GM23338 (cell line): ENCODE results near the gene PRAF2. TPM values are rescaled to one million over a fixed set of nuclear protein-coding genes. Genes with fewer than 3 reads are reported as not detected.

Source experiments
- ATAC-seq: fragments of 200-7000 bp; cut with Tn5 transposase; 3 replicates; pipeline ENCODE4 v1.9.1; 2020
- DNase-seq: peaks from one replicate; pipeline ENCODE4 v3.0.0-alpha.2; 2015; ENCODE audit warnings: low spot score
- H2AFZ ChIP-seq: fragments of 200-600 bp; sonication (generic); 2 replicates; pipeline ENCODE4 v1.8.0; 2016; ENCODE audit warnings: antibody characterized with exemption, mild to moderate bottlenecking, moderate library complexity
- H3F3A ChIP-seq: fragments of 200-600 bp; sonication (generic); replicated peaks from 2 replicates; pipeline ENCODE4 v1.8.0; 2017; ENCODE audit warnings: antibody characterized with exemption, mixed run types, low read depth
- H3K27ac ChIP-seq: fragments of 200-600 bp; sonication (generic); 2 replicates; pipeline ENCODE4 v1.6.1; 2016; ENCODE audit warnings: low read depth
- H3K27me3 ChIP-seq: fragments of 200-600 bp; sonication (generic); 2 replicates; pipeline ENCODE4 v1.8.0; 2016; ENCODE audit warnings: mild to moderate bottlenecking, mixed run types, moderate library complexity; ENCODE audit not compliant: insufficient read depth
- H3K36me3 ChIP-seq: fragments of 200-600 bp; sonication (generic); 2 replicates; pipeline ENCODE4 v1.8.0; 2016; ENCODE audit warnings: mild to moderate bottlenecking; ENCODE audit not compliant: insufficient read depth
- H3K4me1 ChIP-seq: fragments of 200-600 bp; sonication (generic); 2 replicates; pipeline ENCODE4 v1.8.0; 2016; ENCODE audit warnings: mild to moderate bottlenecking, moderate library complexity; ENCODE audit not compliant: insufficient read depth
- H3K4me2 ChIP-seq: fragments of 200-600 bp; sonication (generic); 2 replicates; pipeline ENCODE4 v1.7.1; 2017; ENCODE audit warnings: mixed run types
- H3K4me3 ChIP-seq: fragments of 200-600 bp; sonication (generic); 2 replicates; pipeline ENCODE4 v1.6.1; 2016; ENCODE audit warnings: mixed run types
- H3K79me2 ChIP-seq: fragments of 200-600 bp; sonication (generic); replicated peaks from 2 replicates; pipeline ENCODE4 v1.8.0; 2017; ENCODE audit warnings: mild to moderate bottlenecking; ENCODE audit not compliant: insufficient read depth
- H3K9me2 ChIP-seq: fragments of 200-600 bp; sonication (generic); 2 replicates; pipeline ENCODE4 v1.8.0; 2017; ENCODE audit not compliant: insufficient read depth
- H4K20me1 ChIP-seq: fragments of 200-600 bp; sonication (generic); replicated peaks from 2 replicates; pipeline ENCODE4 v1.8.0; 2017; ENCODE audit warnings: mild to moderate bottlenecking; ENCODE audit not compliant: insufficient read depth
- H3K27ac Mint-ChIP-seq: 2 replicates; pipeline ENCODE4 v1.8.0; 2020; ENCODE audit warnings: inconsistent platforms, mild to moderate bottlenecking, moderate library complexity, mixed read lengths
- H3K27me3 Mint-ChIP-seq: 3 replicates; pipeline ENCODE4 v1.8.0; 2022; ENCODE audit warnings: low read depth, mild to moderate bottlenecking, moderate library complexity, mixed read lengths, inconsistent platforms; ENCODE audit not compliant: insufficient read depth, poor library complexity
- H3K36me3 Mint-ChIP-seq: 3 replicates; pipeline ENCODE4 v1.8.0; 2021; ENCODE audit warnings: low read depth, mild to moderate bottlenecking, inconsistent platforms, moderate library complexity, mixed read lengths
- H3K4me1 Mint-ChIP-seq: 3 replicates; pipeline ENCODE4 v1.8.0; 2020; ENCODE audit warnings: mild to moderate bottlenecking, inconsistent platforms, mixed read lengths
- H3K4me3 Mint-ChIP-seq: 3 replicates; pipeline ENCODE4 v1.8.0; 2021; ENCODE audit warnings: moderate library complexity, mild to moderate bottlenecking, inconsistent platforms, mixed read lengths
- H3K9me3 Mint-ChIP-seq: 3 replicates; pipeline ENCODE4 v1.8.0; 2020; ENCODE audit warnings: moderate library complexity, mild to moderate bottlenecking, inconsistent platforms, mixed read lengths
- CREB1 ChIP-seq: fragments of 250-450 bp; sonication (Bioruptor Pico); IDR thresholded peaks from 2 replicates; pipeline ENCODE4 v1.5.0; 2020; ENCODE audit warnings: low read depth, mild to moderate bottlenecking, moderate library complexity
- CTCF ChIP-seq, 2 experiments: fragments of 200-600 bp in 1 of 2; sonication (generic) in 1 of 2; conservative IDR thresholded peaks; 2 replicates each; pipeline versions ENCODE4 v1.5.1 to v1.6.1; 2016 to 2017; ENCODE audit warnings: antibody characterized with exemption in 2 of 2, low read depth in 2 of 2, mild to moderate bottlenecking in 2 of 2, moderate library complexity in 1 of 2
- ETS1 ChIP-seq: IDR thresholded peaks from 2 replicates; pipeline ENCODE4 v1.6.1; 2016; ENCODE audit warnings: antibody characterized with exemption
- EZH2 ChIP-seq: fragments of 200-600 bp; sonication (generic); IDR thresholded peaks from one replicate; pipeline ENCODE4 v1.8.0; 2017; ENCODE audit warnings: antibody characterized with exemption, mild to moderate bottlenecking, low read depth; ENCODE audit not compliant: unreplicated experiment
- JUNB ChIP-seq: IDR thresholded peaks from one replicate; pipeline ENCODE4 v1.6.1; 2016; ENCODE audit warnings: antibody characterized with exemption; ENCODE audit not compliant: unreplicated experiment
- NANOG ChIP-seq: IDR thresholded peaks from 2 replicates; pipeline ENCODE4 v1.6.1; 2016; ENCODE audit warnings: antibody characterized with exemption, borderline replicate concordance
- POLR2AphosphoS5 ChIP-seq: IDR thresholded peaks from 2 replicates; pipeline ENCODE4 v1.6.1; 2016; ENCODE audit warnings: antibody characterized with exemption, low read depth
- ZNF114 ChIP-seq: fragments of 250-450 bp; sonication (Bioruptor Pico); IDR thresholded peaks from 2 replicates; pipeline ENCODE4 v1.5.0; 2020; ENCODE audit warnings: mild to moderate bottlenecking, moderate library complexity
- ZNF331 ChIP-seq: fragments of 250-450 bp; sonication (Bioruptor Pico); IDR thresholded peaks from 2 replicates; pipeline ENCODE4 v1.5.0; 2020; ENCODE audit warnings: low read depth, mild to moderate bottlenecking, moderate library complexity
- polyA plus RNA-seq: library from polyadenylated mRNA; unstranded; fragments of >200 nt; fragmentation: Nextera tagmentation; extraction: Ambion mirVana; gene quantifications from 2 replicates; pipeline ENCODE4 v1.2.1, GENCODE V29; 2016
- total RNA-seq: library from RNA; depleted of rRNA; stranded (reverse); fragments of >200 nt; shearing (Covaris generic); gene quantifications from 2 replicates; pipeline ENCODE4 v1.2.3, GENCODE V29; 2014

Gene PRAF2
- total and polyA plus RNA-seq, 2 experiments from 2014 or later = 6.3 to 22.1 TPM

DNA sequence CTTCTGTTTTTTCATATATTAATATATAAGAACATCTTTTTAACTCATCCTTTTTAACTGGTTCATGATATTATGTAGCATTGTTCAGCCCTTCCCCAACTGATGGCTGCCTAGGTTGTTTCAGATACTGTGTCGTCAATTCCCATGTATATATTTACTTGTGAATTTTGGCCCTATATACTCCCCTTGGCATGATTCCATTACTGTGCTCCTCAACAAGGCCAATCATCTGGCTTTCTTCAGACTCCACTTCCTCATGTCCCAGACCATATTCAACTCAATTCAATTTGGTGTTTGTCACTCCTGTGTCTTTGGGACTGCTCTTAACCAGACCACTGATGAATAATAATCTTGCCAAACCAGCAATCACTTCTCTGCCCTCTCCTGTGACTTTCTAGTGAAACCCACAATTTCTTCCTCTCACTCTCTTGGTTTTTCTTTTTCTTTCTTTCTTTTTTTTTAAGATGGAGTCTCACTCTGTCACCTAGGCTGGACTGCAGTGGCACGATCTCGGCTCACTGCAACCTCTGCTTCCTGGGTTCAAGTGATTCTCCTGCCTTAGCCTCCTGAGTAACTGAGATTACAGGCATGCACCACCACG is 8.6 kb upstream of the PRAF2 start:
- no peak overlapping the region for H3K4me3 Mint-ChIP-seq
- TF ChIP-seq ETS1 (no peak), ZNF114 (CRISPR knock-in tag) (no peak), JUNB (no peak), EZH2 (no peak), POLR2AphosphoS5 (no peak)
- H3K9me2 ChIP-seq = no peaks in the 10 kb centered on the region

GRCh38 chrX:49079489-49080428 is 6.0 kb upstream of the PRAF2 start, which contains the start of gene WDR45:
Gene WDR45, minus strand, starts transcription at chrX:49079887. Its CDS starts 1,792 bp downstream, at chrX:49078095.
- H3K9me2 ChIP-seq = no peaks in the 10 kb centered on the region
- H3K79me2 ChIP-seq = no peaks in the 10 kb centered on the region
- H3K36me3 Mint-ChIP-seq = no peaks in the 10 kb centered on the region
- H3K27me3 ChIP-seq = no peaks in the 10 kb centered on the region
- peak within 1 kb of the TSS; percentile 52 for H2AFZ ChIP-seq
- peak within 1 kb of the TSS; percentile 65 for H3K4me3 ChIP-seq
- peaks cover 5% of the 10 kb centered on the region for H3K27me3 Mint-ChIP-seq
- no peaks in the 10 kb centered on the region for H4K20me1 ChIP-seq
- H3K4me1 Mint-ChIP-seq = no peaks in the 10 kb centered on the region; the same call in 2 of the 3 replicates
- peak within 1 kb of the TSS; percentile 97 for H3K4me3 Mint-ChIP-seq
- peak; percentile 86 for ATAC-seq
- no peaks in the 10 kb centered on the region for H3K36me3 ChIP-seq
- no peak for TF ChIP-seq CREB1 (CRISPR knock-in tag)
- no peak for TF ChIP-seq JUNB
- TF ChIP-seq ETS1 = no peak
- no peak for TF ChIP-seq NANOG
- no peak for TF ChIP-seq ZNF331 (CRISPR knock-in tag)
- TF ChIP-seq POLR2AphosphoS5 = peak; percentile 83
- TF ChIP-seq ZNF114 (CRISPR knock-in tag) = no peak
- TF ChIP-seq CTCF (conservative IDR thresholded peaks at IDR 0.05; ENCODE audit: low read depth in 2 of 2) = no peak
- no peaks in the 10 kb centered on the region; the same call in 2 of the 3 replicates for H3K9me3 Mint-ChIP-seq
- H3K27ac Mint-ChIP-seq = peak within 1 kb of the TSS; percentile 90
- peak within 1 kb of the TSS; percentile 81 for H3K4me2 ChIP-seq
- H3K4me1 ChIP-seq = no peaks in the 10 kb centered on the region
- peak; percentile 56 for DNase-seq
- H3K27ac ChIP-seq = peak within 1 kb of the TSS; percentile 69; the same call in 1 of the 2 replicates
- H3F3A ChIP-seq = no peaks in the 10 kb centered on the region

More for the DNA sequence above, 8.6 kb upstream of the PRAF2 start:
- no peaks in the 10 kb centered on the region for H3K36me3 Mint-ChIP-seq
- no peaks in the 10 kb centered on the region; the same call in 2 of the 3 replicates for H3K4me1 Mint-ChIP-seq
- Histone ChIP-seq H2AFZ (no peak overlapping the region), H4K20me1 (no peaks in the 10 kb centered on the region), H3F3A (no peaks in the 10 kb centered on the region), H3K4me3 (no peak overlapping the region), H3K4me1 (no peaks in the 10 kb centered on the region), H3K4me2 (no peak overlapping the region), H3K79me2 (no peaks in the 10 kb centered on the region), H3K27me3 (no peaks in the 10 kb centered on the region), H3K27ac (no peak overlapping the region), H3K36me3 (no peaks in the 10 kb centered on the region)
- DNase-seq (no peak), ATAC-seq (no peak)
- H3K9me3 Mint-ChIP-seq = no peaks in the 10 kb centered on the region; the same call in 2 of the 3 replicates
- H3K27me3 Mint-ChIP-seq = peaks cover 2% of the 10 kb centered on the region
- no peak overlapping the region for H3K27ac Mint-ChIP-seq
